Keratinocyte (primary cell): Measurements from ENCODE around the gene PXDN. TPM values are rescaled to one million over a fixed set of nuclear protein-coding genes. Genes with fewer than 3 reads are reported as not detected.

Source experiments
- DNase-seq: peaks from one replicate; pipeline ENCODE4 v3.0.0-alpha.2; 2011; ENCODE audit warnings: low read depth, missing footprints, low spot score
- FAIRE-seq: peaks from 2 replicates; lab custom pipeline; 2011; peaks lifted over from hg19 to GRCh38; lab: Jason Lieb, UNC
- H2AFZ ChIP-seq: 2 replicates; pipeline ENCODE4 v1.6.0; 2012; ENCODE audit warnings: low read length, control low read depth, inconsistent platforms; ENCODE audit not compliant: control insufficient read depth
- H3K27ac ChIP-seq: 2 replicates; pipeline ENCODE4 v1.5.1; 2011; ENCODE audit warnings: low read length; ENCODE audit not compliant: control insufficient read depth, insufficient read depth
- H3K27me3 ChIP-seq: 3 replicates; pipeline ENCODE4 v1.6.0; 2011; ENCODE audit warnings: low read length; ENCODE audit not compliant: control insufficient read depth, insufficient read depth; ENCODE audit errors: extremely low read depth
- H3K36me3 ChIP-seq, 2 experiments: 2 replicates in 1 of 2; 3 replicates in 1 of 2; pipeline ENCODE4 v1.5.1; 2011; ENCODE audit warnings: low read length in 2 of 2, mild to moderate bottlenecking in 1 of 2; ENCODE audit not compliant: control insufficient read depth in 2 of 2, insufficient read depth in 2 of 2; ENCODE audit errors: extremely low read depth in 1 of 2
- H3K4me1 ChIP-seq: 3 replicates; pipeline ENCODE4 v1.5.1; 2011; ENCODE audit warnings: low read length; ENCODE audit not compliant: control insufficient read depth, insufficient read depth; ENCODE audit errors: extremely low read depth
- H3K4me2 ChIP-seq: 3 replicates; pipeline ENCODE4 v1.6.0; 2011; ENCODE audit warnings: low read depth, low read length; ENCODE audit not compliant: control insufficient read depth, insufficient read depth; ENCODE audit errors: extremely low read depth
- H3K4me3 ChIP-seq, 3 experiments: fragments of 200-600 bp in 1 of 3; sonication (generic) in 1 of 3; 2 replicates in 2 of 3; 3 replicates in 1 of 3; pipeline ENCODE4 v1.5.1; 2011 to 2016; ENCODE audit warnings: low read length in 3 of 3, mild to moderate bottlenecking in 3 of 3, control low read depth in 2 of 3, inconsistent platforms in 1 of 3, low read depth in 1 of 3, mixed read lengths in 1 of 3, mixed run types in 1 of 3, moderate library complexity in 1 of 3; ENCODE audit not compliant: control insufficient read depth in 2 of 3, insufficient read depth in 2 of 3; ENCODE audit errors: extremely low read depth in 1 of 3
- H3K79me2 ChIP-seq: 2 replicates; pipeline ENCODE4 v1.6.0; 2012; ENCODE audit warnings: low read length; ENCODE audit not compliant: control insufficient read depth, insufficient read depth
- H3K9ac ChIP-seq: 3 replicates; pipeline ENCODE4 v1.6.0; 2011; ENCODE audit warnings: low read length; ENCODE audit not compliant: control insufficient read depth, insufficient read depth; ENCODE audit errors: extremely low read depth
- H3K9me1 ChIP-seq: 3 replicates; pipeline ENCODE4 v1.6.0; 2011; ENCODE audit warnings: low read length; ENCODE audit not compliant: control insufficient read depth, insufficient read depth; ENCODE audit errors: extremely low read depth
- H3K9me3 ChIP-seq: 2 replicates; pipeline ENCODE4 v1.5.1; 2012; ENCODE audit warnings: low read depth, low read length; ENCODE audit not compliant: control insufficient read depth
- H4K20me1 ChIP-seq: 3 replicates; pipeline ENCODE4 v1.6.0; 2011; ENCODE audit warnings: low read length; ENCODE audit not compliant: control insufficient read depth, insufficient read depth; ENCODE audit errors: extremely low read depth
- EZH2 ChIP-seq: IDR thresholded peaks from one replicate; pipeline ENCODE4 v1.6.1; 2012; ENCODE audit warnings: inconsistent platforms, mild to moderate bottlenecking, low read length, moderate library complexity
- dilution Hi-C: fragments of 300-500 bp; cut with MboI; formaldehyde crosslinking; loops from one replicate; pipeline ENCODE4 v1.7.0; 2020; ENCODE audit warnings: low sequenced_read_pairs; ENCODE audit not compliant: extremely low pct_ligation_motif_present
- polyA plus RNA-seq, 5 experiments: library from polyadenylated mRNA; depleted of rRNA in 3 of 5; stranded (reverse) in 3 of 5; stranded (forward) in 1 of 5; unstranded in 1 of 5; fragments of >200 nt; gene quantifications; 1 replicate in 1 of 5; 2 replicates in 3 of 5; 3 replicates in 1 of 5; pipeline versions ENCODE4 v1.2.1 to v1.2.3, GENCODE V29; 2011 to 2012; ENCODE audit warnings: missing spikeins in 2 of 5, low read depth in 1 of 5, low replicate concordance in 1 of 5
- TF ChIP-seq, protein P1 (sequence below), 3 experiments: IDR thresholded peaks in 1 of 3; conservative IDR thresholded peaks in 1 of 3; optimal IDR thresholded peaks in 1 of 3; 2 replicates in 2 of 3; 3 replicates in 1 of 3; pipeline versions ENCODE3 to v1.5.1; 2011; ENCODE audit warnings: low read length in 3 of 3, mild to moderate bottlenecking in 3 of 3, moderate library complexity in 2 of 3, control low read depth in 1 of 3, inconsistent platforms in 1 of 3; ENCODE audit not compliant: insufficient read depth in 2 of 3; ENCODE audit errors: extremely low read depth in 1 of 3

The PXDN gene
- polyA plus RNA-seq, 1 donor (not counting 4 experiments of a cell fraction or from before 2014, with no cell fraction given), result 36.7 TPM

DNA sequence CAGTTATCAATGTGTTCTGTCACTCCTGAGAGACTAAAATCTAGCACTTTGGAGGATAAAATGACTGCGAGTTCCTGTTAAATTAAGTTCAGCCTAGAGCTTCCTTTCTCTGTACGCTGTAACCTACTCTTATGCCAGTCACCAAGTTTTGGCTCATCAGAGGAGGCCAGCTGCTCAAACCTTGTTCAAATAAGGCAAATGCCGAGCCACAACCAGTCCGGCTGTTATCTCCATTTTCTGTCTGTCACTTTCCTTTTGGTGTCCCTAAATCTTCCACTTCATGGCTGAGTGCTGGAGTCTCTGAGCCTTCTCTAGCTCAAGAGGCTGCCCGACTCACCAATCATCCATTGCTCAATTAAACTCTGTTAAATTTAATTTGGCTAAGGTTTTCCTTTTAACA is 33.5 kb upstream of the PXDN start:
- no peak for TF ChIP-seq EZH2
- TF ChIP-seq, protein P1, sequence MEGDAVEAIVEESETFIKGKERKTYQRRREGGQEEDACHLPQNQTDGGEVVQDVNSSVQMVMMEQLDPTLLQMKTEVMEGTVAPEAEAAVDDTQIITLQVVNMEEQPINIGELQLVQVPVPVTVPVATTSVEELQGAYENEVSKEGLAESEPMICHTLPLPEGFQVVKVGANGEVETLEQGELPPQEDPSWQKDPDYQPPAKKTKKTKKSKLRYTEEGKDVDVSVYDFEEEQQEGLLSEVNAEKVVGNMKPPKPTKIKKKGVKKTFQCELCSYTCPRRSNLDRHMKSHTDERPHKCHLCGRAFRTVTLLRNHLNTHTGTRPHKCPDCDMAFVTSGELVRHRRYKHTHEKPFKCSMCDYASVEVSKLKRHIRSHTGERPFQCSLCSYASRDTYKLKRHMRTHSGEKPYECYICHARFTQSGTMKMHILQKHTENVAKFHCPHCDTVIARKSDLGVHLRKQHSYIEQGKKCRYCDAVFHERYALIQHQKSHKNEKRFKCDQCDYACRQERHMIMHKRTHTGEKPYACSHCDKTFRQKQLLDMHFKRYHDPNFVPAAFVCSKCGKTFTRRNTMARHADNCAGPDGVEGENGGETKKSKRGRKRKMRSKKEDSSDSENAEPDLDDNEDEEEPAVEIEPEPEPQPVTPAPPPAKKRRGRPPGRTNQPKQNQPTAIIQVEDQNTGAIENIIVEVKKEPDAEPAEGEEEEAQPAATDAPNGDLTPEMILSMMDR (optimal IDR thresholded peaks at IDR 0.05 in 1 of 3, IDR thresholded peaks at IDR 0.05 in 1 of 3, conservative IDR thresholded peaks at IDR 0.05 in 1 of 3; ENCODE audit: extremely low read depth in 1 of 3, insufficient read depth in 2 of 3, low read length in 3 of 3), result no peak
- Histone ChIP-seq H3K79me2 (no peaks in the 10 kb centered on the region), H3K4me1 (no peaks in the 10 kb centered on the region), H3K4me2 (no peak overlapping the region), H3K27me3 (peaks cover 11% of the 10 kb centered on the region), H3K9me3 (no peaks in the 10 kb centered on the region), H3K27ac (no peak overlapping the region), H4K20me1 (no peaks in the 10 kb centered on the region), H3K9me1 (no peaks in the 10 kb centered on the region), H3K36me3 (no peaks in the 10 kb centered on the region), H3K9ac (no peak overlapping the region), H3K4me3 (no peak overlapping the region), H2AFZ (no peak overlapping the region)
- DNase-seq (no peak), FAIRE-seq (no peak)
- dilution Hi-C loops, result no loop called here

DNA sequence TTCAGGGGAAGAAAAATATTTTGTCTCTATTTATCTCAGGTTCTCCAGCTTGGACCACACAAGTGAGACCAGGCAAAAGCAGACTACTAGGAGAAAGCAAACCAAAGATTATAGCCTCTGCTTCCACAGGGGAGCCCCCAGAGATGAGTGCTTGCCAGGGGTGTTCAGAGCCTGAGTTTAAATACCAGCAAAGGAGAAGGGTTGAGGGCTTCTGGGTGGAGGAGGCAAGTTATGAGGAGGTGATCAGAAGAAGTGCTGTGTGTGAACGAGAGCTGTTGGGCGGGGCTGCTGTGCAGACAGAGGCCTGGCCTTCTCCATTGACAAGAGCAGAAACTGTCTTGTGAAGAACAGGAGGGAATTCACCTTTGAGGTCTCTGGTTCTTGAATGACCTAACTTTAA is 32.8 kb upstream of the PXDN start:
- FAIRE-seq, result no peak
- DNase-seq, result no peak

More for the DNA sequence above, 32.8 kb upstream of the PXDN start:
- no peak overlapping the region for H3K4me3 ChIP-seq
- TF ChIP-seq EZH2, result no peak
- TF ChIP-seq, protein P1 (optimal IDR thresholded peaks at IDR 0.05 in 1 of 3, IDR thresholded peaks at IDR 0.05 in 1 of 3, conservative IDR thresholded peaks at IDR 0.05 in 1 of 3; ENCODE audit: extremely low read depth in 1 of 3, insufficient read depth in 2 of 3, low read length in 3 of 3), result no peak
- no peaks in the 10 kb centered on the region for H3K9me3 ChIP-seq
- H3K27ac ChIP-seq, result no peak overlapping the region
- no peaks in the 10 kb centered on the region for H3K79me2 ChIP-seq
- no peaks in the 10 kb centered on the region for H3K9me1 ChIP-seq
- no peak overlapping the region for H2AFZ ChIP-seq
- H3K4me2 ChIP-seq, result no peak overlapping the region
- H3K27me3 ChIP-seq, result peaks cover 12% of the 10 kb centered on the region
- no peaks in the 10 kb centered on the region for H4K20me1 ChIP-seq
- H3K4me1 ChIP-seq, result no peaks in the 10 kb centered on the region
- no peak overlapping the region for H3K9ac ChIP-seq
- dilution Hi-C loops, result no loop called here
- H3K36me3 ChIP-seq, result no peaks in the 10 kb centered on the region
